Stimulated activated CD8-positive, alpha-beta memory T cell treated with anti-CD3 and anti-CD28 coated beads, Interleukin-12 subunit alpha, Interleukin-12 subunit beta, amount 100 ng/mL, for 24 hours (primary cell): ENCODE measurements around the gene C2CD3.
"Not testable (repeated sequence)": the region's sequence is repeated elsewhere in the genome, so short reads cannot be mapped to it uniquely, and the experiment has no call there.

ENCODE experiments used
- DNase-seq: peaks from one replicate; pipeline ENCODE4 v3.0.0-alpha.2; 2020; ENCODE audit errors: extremely low read depth

C2CD3 gene

DNA sequence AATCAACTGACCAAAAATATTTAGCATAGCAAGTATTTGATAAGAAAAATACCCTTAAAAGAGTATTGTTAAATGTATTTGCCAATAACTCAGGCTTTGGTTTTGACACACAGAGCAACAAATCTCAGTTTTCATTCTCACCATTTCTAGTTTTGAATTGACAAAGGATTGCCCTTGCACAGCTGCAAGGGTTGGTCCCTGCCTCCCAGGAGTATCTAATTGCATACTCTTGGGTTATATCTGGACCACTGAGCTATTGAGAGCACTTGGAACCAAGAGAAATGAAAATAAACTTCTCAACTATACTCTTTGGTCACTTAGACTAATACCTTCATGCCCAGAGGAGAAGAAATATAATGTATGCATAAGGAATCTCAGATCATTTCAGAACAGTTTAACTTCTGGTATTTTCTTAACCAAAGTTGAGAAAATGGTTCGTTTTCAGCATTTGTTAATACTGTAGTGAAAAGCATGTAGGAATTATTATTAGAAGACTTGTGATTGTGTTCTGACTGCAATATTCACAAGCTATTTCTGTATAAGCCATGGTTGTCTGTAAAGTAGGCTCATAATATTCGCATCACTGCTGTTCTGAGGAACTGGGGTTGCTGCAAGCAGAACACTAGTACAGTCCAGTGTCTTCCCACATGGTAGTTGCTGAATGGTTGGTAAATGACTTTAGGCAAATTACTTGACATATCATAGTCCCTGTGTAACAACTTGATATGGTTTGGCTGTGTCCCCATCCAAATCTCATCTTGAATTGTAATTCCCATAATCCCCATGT, 7.9 kb downstream of the C2CD3 start:
- DNase-seq = no peak

DNA sequence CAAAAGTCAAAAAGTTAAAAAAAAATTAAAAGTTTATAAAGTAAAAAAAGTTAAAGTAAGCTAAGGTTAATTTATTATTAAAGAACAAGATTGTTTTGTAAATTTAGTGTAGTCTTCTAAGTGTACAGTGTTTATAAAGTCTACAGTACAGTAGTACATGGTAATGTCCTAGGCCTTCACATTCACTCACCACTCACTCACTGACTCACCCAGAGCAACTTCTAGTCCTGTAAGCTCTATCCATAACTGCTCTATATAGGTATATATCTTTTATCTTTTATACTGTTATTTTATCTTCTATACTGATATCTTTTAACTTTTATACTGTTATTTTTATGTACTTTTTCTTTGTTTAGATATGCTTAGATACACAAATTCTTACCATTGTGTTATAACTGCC, 11.2 kb downstream of the C2CD3 start:
- DNase-seq = no peak

DNA sequence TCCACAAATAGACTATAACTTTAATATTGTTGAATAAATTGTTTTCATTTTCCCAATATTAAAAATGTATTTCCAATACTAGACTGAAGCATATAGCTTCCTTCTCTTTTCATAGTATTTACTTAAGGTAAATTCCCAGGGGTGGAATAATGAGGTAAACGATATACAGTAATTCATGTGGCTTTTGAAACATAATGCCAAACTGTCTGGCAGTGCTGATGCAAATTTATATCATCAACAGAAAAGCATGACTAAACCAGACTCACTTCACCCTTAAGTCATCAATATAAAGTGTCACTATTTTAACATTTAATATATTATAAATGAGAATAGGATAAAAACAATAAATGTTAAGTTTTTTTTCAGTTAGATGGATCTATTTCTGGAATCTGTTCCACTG, 13.6 kb downstream of the C2CD3 start:
- no peak for DNase-seq

DNA sequence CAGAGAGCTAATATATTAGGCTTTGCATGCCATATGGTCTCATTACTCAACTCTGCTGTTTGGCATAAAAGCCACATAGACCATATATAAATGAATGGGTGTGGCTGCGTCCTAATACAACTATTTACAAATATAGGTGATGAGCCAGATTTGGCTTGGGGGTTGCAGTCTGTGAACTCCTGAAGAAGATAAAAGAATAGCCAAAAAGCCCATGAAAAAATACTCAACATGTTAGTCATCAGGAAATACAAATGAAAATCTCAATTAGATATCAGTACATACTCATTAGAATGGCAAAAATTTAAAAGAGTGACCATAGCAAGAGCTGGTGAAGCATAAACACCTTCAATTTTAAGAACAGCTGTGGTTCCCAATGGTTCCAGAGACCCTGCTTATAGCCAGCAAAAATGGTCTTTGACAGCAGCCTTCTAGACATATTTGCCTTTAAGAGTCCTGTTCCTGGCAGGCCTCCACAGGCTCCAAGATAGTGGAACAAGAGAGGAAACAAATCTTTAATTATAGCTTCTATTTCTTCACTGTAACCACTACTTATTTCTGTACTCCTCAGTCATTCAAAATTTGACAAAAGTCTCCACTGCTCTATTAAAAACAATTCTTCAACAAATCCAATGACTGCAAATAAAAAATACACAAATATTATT, 16.1 kb downstream of the C2CD3 start:
- DNase-seq = no peak

DNA sequence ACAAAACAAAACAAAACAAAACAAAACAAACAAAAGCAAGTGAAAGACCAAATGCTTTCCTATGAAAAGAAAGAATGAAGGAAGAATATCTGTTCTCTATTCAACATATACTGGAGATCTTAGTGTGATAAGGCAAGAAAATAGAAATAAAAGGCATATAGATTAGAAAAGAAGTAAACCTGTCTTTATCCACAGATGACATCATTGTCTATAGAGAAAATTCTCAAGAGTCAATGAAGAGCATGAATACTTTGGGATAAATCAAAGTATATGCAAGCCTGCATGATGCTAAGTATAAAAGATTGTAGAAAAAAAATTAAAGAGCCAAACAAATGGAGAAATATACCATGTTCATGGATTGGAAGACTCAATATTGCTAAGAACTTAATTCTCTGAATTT, 17.6 kb downstream of the C2CD3 start:
- no peak for DNase-seq

DNA sequence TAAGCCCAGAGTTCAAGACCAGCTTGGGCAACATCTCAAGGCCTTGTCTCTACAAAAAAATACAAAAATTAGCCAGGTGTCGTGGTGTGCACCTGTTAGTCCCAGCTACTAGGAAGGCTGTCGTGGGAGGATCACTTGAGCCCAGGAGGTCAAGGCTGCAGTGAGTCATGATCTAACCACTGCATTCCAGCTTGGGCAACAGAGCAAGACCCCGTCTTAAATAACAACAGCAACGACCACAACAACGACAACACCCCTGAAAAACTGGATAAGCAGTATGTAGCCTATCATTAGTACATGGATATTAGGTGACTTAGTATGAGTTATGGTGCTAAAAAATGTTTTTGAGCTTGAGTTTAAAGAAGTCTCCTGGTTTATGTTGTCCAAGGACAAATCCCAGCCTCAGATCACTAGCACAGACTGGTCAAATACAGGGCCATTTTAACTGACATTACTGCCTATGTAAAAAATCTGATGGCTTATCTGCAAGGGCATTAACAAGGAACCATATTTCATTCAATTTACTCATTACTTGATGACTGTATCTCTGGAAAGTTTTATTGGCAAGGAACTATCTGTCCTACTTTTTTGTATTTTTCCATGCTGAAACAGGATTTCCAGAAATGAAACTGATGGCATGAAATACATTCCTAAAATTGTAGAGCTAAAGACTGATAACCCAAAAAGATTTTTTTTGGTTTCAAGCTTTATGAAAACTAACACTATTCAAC, 23.4 kb downstream of the C2CD3 start:
- DNase-seq = no peak

DNA sequence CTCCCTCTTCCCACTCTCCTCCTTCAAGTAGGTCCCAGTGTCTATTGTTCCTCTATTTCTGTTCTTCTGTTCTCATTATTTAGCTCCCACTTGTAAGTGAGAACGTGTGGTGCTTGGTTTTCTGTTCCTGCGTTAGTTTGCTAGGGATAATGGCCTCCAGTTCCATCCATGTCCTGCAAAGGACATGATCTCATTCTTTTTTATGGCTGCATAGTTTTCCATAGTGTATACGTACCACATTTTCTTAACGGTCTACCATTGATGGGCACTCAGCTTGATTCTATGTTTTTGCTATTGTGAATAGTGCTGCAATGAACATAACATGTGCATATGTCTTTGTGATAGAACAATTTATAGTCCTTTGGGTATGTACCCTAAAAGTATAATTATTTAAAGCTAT, 26.2 kb downstream of the C2CD3 start:
- no peak for DNase-seq

DNA sequence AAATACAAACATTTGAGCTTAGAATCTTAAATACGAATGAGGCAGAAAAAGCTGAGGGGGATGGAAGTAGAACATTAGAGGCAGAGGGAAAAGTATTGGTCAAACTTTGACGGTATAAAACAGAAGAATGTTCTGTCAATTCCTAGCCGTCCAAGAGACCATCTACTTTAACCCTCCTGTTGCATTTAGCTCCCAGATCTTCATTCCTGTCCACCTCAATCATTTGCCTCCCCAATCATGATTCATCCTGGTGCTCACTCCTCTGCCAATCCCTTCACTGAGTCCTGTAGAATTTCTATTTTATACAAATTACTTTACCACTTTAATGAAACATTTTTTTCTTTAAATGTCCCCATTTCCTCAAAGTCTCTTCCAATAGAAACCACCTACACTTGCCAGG, 28.2 kb downstream of the C2CD3 start:
- DNase-seq = no peak

DNA sequence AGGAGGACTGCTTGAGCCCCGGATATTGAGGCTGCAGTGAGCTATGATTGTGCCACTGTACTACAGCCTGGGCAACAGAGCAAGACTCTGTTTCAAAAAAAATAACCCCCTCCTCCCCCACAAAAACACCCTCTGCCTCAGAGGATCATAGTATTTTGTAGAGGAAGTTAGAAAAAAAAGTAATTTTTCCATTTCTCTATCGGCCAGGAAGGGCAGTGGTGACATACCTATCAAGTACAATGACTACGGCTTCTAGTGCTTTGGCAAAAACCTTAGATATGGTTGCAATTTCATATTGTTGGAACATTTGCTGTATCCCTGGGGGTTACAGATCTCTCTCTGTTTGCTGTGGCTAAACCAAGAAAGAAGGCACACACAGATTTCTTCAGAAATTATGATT, 28.9 kb downstream of the C2CD3 start:
- no peak for DNase-seq

DNA sequence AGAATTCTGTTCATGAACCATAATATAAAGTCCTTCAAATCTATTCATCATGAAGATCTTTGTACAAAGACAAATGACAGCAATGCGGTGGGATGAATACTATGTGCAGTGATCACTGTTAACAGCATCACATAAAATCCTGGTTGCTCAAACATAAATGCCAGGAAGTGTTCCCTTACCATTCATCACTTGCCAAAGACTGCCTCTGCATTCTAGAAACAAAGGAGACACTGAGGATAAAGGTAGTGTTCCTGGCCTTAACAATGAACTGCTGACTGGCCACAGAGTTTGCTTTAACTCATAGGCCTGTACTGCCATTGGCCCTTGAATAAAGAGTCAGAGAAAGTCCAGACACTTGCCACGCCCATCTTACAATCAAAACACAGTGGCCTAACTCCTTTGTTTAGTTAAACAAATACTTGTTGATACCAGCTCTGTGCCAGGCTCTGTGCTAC, 29.5 kb downstream of the C2CD3 start:
- DNase-seq = no peak

DNA sequence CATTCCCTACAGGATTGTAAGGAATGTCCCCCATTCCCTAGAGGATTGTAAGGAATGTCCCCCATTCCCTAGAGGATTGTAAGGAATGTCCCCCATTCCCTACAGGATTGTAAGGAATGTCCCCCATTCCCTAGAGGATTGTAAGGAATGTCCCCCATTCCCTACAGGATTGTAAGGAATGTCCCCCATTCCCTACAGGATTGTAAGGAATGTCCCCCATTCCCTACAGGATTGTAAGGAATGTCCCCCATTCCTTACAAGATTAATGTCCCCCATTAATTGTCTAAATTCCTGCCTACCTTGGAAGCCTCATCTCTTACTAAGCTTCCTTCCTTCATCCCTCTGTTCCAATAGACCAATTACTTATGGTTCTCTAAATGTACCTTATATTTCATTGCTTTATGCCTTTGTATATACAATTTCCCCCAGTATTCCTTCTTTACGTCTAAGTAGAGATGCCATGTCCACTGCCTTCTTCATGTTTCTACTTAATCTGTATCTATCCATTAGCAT, 30.8 kb downstream of the C2CD3 start:
- not testable (repeated sequence) for DNase-seq

DNA sequence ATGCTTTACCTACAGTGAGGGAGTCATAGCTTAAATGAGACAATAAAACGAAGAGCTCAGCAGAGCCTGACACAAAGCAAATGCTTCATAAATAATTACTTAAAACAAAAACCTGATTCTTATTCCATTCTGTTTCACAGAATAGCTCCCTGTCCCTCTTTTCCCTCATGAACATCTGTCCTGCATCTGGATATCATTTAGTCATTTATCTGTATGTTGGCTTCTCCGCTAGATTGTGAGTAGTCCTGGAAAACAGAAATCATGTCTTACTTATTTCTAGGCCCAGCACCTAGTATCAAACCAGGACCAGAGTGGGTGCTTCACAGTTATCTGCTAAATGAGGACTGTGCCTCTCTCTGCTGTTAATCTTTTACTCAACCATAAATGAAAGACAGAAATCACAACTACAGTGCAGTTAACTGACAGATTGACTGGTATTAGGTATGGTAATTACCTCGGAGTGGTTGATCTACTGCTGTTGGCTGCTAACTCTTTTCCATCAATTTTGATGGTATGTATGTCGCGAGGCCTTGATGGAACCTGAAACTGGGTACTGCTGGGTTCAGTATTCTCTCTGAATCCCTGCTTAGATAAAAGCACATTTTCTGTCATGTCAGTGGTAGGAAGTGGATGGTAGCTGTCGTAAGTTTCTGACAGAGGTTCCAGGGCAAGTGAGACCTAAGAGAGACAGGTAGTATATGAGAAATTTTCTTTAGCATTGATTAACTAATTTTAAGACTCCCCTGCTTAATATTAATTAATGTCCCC, 31.5 kb downstream of the C2CD3 start:
- DNase-seq = no peak

DNA sequence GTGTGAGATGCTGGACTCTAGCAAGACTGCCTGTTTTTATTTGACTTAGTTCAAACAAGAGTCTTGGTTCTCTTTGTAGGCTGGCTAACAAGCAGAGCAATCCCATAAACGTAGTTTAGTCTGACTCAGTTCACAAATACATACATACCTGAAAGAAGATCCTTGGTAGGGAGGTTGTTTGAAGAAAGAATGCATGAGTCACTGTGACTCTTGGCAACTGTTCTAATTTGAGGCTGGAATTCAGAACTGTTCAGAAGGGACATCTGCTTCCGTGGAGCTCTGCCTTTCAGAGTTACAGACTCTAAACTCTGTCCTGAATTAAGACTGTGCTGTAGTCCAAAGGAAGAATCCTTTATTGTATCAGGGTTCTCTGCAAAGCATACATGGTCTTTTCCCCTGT, 32.2 kb downstream of the C2CD3 start:
- no peak for DNase-seq

DNA sequence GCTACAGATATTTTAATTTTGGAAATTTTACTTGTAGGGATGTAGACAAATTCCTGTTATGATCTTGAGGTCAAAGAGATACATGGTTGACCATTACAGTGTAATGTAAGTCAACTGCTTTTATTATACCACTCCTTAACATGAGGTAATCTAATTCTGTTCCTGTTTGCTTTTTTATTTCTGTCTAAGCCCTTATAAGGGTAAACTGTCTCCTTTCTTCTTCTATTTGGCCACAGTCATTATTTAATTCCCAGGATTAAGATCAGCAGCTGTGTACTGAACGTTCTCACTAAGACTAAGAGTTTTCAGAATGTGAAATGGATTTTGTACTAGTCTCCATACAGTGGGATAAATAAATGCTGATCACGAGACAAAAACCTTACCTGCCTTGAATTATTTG, 32.8 kb downstream of the C2CD3 start:
- no peak for DNase-seq

DNA sequence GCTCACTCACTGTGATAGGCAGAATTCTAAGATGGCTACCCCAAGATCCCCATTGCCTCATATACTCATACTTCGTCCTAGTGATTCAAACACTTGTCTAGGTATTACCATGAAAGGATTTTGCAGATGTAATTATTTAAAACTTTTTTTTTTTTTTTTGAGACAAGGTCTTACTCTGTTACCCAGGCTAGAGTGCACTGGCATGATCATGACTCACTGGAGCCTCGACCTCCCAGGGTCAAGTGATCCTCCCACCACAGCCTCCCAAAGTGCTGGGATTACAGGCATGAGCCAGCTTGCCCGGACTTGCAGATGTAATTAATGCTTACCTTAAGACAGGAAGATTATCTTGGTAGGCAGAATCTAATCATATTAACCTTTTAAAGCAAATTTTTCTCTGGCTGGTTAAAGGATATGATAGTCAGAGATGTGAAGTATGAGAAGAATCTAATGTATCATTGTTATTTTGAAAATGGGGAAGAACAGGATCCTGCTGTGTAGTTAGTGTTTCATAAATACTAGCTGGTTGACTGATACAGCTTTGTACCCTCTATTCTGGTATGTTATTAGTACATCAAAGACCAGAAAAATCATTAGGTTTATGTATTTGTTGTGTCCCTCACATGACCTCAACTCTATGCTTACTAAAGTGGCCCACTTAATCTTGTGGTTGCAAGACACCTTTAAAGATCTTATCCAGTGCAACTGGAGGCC, 35.5 kb downstream of the C2CD3 start:
- no peak for DNase-seq

DNA sequence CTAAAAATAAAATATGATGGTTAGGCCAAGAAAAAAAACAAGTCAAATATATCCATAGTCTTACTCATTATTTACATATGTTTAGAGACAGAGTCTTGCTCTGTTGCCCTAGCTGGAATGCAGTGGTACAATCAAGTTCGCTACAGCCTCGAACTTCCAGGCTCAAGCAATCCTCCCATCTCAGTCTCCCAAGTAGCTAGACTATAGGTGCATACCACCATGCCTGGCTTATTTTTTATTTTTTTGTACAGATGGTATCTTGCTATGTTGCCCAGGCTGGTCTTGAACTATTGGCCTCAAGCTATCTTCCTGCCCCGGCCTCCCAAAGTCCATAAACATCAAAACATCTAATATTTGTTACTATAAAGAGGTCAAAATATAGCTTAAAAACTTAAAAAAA, 36.1 kb downstream of the C2CD3 start:
- no peak for DNase-seq

DNA sequence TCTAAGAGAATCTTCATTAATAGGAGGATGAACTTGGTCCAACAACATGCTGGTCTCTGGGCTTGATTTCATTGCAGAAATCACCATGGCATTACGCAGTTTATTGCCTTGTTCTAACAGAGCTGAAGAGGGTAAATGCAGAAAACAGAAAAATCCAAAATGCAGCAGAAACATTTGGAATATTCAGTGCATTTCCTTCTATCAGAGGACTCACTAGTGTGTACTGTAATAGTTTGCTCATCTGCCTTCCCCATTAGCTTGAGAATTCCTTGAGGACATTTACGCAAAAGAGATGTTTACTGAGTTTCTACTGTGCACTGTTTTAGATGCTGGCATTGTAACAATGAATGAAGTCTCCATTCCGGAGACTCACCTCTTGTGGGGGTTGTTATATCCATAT, 37.4 kb downstream of the C2CD3 start:
- no peak for DNase-seq

DNA sequence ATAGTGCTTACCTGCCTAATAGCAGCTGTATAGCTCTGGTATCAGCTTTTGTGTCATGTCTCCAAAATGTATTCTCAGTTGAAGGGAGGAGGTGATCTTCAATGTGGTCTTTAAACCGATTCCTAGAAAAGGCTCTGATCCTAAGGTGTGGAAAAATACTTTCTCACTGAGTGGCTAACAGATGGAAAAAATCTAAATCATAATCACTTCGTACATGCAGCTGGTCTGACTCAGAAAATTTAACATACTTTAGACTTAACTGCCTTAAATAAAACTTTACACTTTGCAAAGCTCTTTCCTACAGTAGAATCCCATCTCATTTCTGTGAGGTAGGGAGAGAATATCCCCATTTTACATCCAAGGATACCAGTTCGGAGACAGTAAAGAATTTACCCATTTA, 38.0 kb downstream of the C2CD3 start:
- no peak for DNase-seq

DNA sequence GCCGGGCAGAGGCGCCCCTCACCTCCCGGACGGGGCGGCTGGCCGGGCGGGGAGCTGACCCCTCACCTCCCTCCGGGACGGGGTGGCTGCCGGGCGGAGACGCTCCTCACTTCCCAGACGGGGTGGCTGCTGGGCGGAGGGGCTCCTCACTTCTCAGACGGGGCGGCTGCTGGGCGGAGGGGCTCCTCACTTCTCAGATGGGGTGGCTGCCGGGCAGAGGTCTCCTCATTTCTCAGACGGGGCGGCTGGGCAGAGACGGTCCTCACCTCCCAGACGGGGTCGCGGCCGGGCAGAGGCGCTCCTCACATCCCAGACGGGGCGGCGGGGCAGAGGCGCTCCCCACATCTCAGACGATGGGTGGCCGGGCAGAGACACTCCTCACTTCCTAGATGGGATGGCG, 41.7 kb downstream of the C2CD3 start:
- DNase-seq = not testable (repeated sequence)

DNA sequence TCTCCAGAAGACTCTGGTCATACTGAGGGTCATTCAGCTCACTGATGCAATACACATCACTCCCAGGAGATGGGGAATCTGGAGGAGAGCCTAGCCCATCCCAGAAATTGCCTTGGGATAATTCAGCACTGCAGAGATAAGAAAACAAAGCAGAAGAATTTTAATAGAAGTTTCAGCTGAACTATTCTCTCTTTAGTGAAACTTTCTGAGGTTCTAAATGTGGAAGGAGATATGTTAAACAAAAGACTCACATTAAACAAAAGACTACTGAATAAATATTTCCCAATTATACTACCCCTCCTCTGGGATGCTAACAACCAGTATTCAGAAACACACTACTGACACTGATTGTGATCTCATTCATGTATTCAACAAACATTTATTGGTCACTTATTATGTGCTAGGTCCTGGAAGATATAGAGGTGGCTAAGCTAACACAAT, 47.8 kb downstream of the C2CD3 start:
- DNase-seq = no peak

DNA sequence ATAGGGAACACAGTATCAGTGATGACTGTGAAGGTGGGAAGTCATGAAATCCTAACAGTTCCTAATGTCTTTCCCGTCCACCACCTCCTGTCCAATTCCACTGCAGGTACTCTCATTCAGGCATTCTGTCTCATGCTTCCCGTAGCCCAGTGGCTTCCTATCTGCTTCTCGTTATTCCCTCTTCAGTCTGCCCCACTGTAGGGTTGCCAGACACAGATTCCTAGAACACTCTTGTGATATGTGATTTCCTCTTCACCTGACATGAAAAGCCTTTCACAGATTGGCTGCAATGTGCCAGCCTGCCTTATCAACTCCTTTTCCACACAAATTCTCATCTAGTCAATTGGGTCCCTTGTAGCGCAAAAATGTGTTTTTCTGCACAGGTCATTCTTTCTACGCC, 49.0 kb downstream of the C2CD3 start:
- DNase-seq = no peak
